Measurements from ENCODE around the gene WHRN. TPM values are rescaled to one million over a fixed set of nuclear protein-coding genes. Genes with fewer than 3 reads are reported as not detected.

Gene WHRN
- polyA plus RNA-seq, 1 donor (not counting 4 experiments of a cell fraction or from before 2014, with no cell fraction given) = 1.2 TPM

GRCh38 chr9:114431770-114432169, 73.5 kb downstream of the WHRN start:
- H3K9me3 ChIP-seq (ENCODE audit: control insufficient read depth, low read depth, low read length) = no peaks in the 10 kb centered on the region
- H2AFZ ChIP-seq (ENCODE audit: control insufficient read depth, low read length) = no peak overlapping the region
- H4K20me1 ChIP-seq (ENCODE audit: control insufficient read depth, extremely low read depth, insufficient read depth, low read length) = no peaks in the 10 kb centered on the region
- dilution Hi-C loops (cut with MboI; ENCODE audit: extremely low pct_ligation_motif_present, low sequenced_read_pairs) = no loop called here
- no peaks in the 10 kb centered on the region for H3K4me1 ChIP-seq (ENCODE audit: control insufficient read depth, extremely low read depth, insufficient read depth, low read length)
- no peak overlapping the region for H3K9ac ChIP-seq (ENCODE audit: control insufficient read depth, extremely low read depth, insufficient read depth, low read length)
- TF ChIP-seq CTCF (optimal IDR thresholded peaks at IDR 0.05 in 1 of 3, IDR thresholded peaks at IDR 0.05 in 1 of 3, conservative IDR thresholded peaks at IDR 0.05 in 1 of 3; ENCODE audit: extremely low read depth in 1 of 3, insufficient read depth in 2 of 3, low read length in 3 of 3) = no peak
- TF ChIP-seq EZH2 (IDR thresholded peaks at IDR 0.05; ENCODE audit: low read length) = no peak
- H3K27me3 ChIP-seq (ENCODE audit: control insufficient read depth, extremely low read depth, insufficient read depth, low read length) = no peaks in the 10 kb centered on the region
- no peaks in the 10 kb centered on the region for H3K79me2 ChIP-seq (ENCODE audit: control insufficient read depth, insufficient read depth, low read length)
- H3K9me1 ChIP-seq (ENCODE audit: control insufficient read depth, extremely low read depth, insufficient read depth, low read length) = no peaks in the 10 kb centered on the region
- H3K27ac ChIP-seq (ENCODE audit: control insufficient read depth, insufficient read depth, low read length) = no peak overlapping the region
- DNase-seq (ENCODE audit: low read depth, low spot score) = no peak
- no peak overlapping the region for H3K4me3 ChIP-seq (ENCODE audit: control insufficient read depth in 2 of 3, extremely low read depth in 1 of 3, insufficient read depth in 2 of 3, low read depth in 1 of 3, low read length in 3 of 3)
- H3K4me2 ChIP-seq (ENCODE audit: control insufficient read depth, extremely low read depth, insufficient read depth, low read depth, low read length) = no peak overlapping the region
- no peak for FAIRE-seq
- no peaks in the 10 kb centered on the region for H3K36me3 ChIP-seq (ENCODE audit: control insufficient read depth in 2 of 2, extremely low read depth in 1 of 2, insufficient read depth in 2 of 2, low read length in 2 of 2)

GRCh38 chr9:114431003-114431402, 74.3 kb downstream of the WHRN start:
- H2AFZ ChIP-seq (ENCODE audit: control insufficient read depth, low read length) = no peak overlapping the region
- no peaks in the 10 kb centered on the region for H3K9me3 ChIP-seq (ENCODE audit: control insufficient read depth, low read depth, low read length)
- no peak overlapping the region for H3K27ac ChIP-seq (ENCODE audit: control insufficient read depth, insufficient read depth, low read length)
- dilution Hi-C loops (cut with MboI; ENCODE audit: extremely low pct_ligation_motif_present, low sequenced_read_pairs) = no loop called here
- no peak overlapping the region for H3K9ac ChIP-seq (ENCODE audit: control insufficient read depth, extremely low read depth, insufficient read depth, low read length)
- no peaks in the 10 kb centered on the region for H3K79me2 ChIP-seq (ENCODE audit: control insufficient read depth, insufficient read depth, low read length)
- no peaks in the 10 kb centered on the region for H3K27me3 ChIP-seq (ENCODE audit: control insufficient read depth, extremely low read depth, insufficient read depth, low read length)
- DNase-seq (ENCODE audit: low read depth, low spot score) (no peak), FAIRE-seq (no peak)
- H3K4me3 ChIP-seq (ENCODE audit: control insufficient read depth in 2 of 3, extremely low read depth in 1 of 3, insufficient read depth in 2 of 3, low read depth in 1 of 3, low read length in 3 of 3) = no peak overlapping the region
- H3K36me3 ChIP-seq (ENCODE audit: control insufficient read depth in 2 of 2, extremely low read depth in 1 of 2, insufficient read depth in 2 of 2, low read length in 2 of 2) = no peaks in the 10 kb centered on the region
- H3K4me1 ChIP-seq (ENCODE audit: control insufficient read depth, extremely low read depth, insufficient read depth, low read length) = no peaks in the 10 kb centered on the region
- TF ChIP-seq CTCF (optimal IDR thresholded peaks at IDR 0.05 in 1 of 3, IDR thresholded peaks at IDR 0.05 in 1 of 3, conservative IDR thresholded peaks at IDR 0.05 in 1 of 3; ENCODE audit: extremely low read depth in 1 of 3, insufficient read depth in 2 of 3, low read length in 3 of 3) (no peak), EZH2 (IDR thresholded peaks at IDR 0.05; ENCODE audit: low read length) (no peak)
- no peaks in the 10 kb centered on the region for H4K20me1 ChIP-seq (ENCODE audit: control insufficient read depth, extremely low read depth, insufficient read depth, low read length)
- H3K4me2 ChIP-seq (ENCODE audit: control insufficient read depth, extremely low read depth, insufficient read depth, low read depth, low read length) = no peak overlapping the region
- no peaks in the 10 kb centered on the region for H3K9me1 ChIP-seq (ENCODE audit: control insufficient read depth, extremely low read depth, insufficient read depth, low read length)

All from keratinocyte (primary cell).